Measurements from ENCODE around the gene CYS1.
A peak's percentile ranks its signal among the peaks of the same experiment; 100 is the strongest.
"Not testable (repeated sequence)": the region's sequence is repeated elsewhere in the genome, so short reads cannot be mapped to it uniquely, and the experiment has no call there.

The CYS1 gene

DNA sequence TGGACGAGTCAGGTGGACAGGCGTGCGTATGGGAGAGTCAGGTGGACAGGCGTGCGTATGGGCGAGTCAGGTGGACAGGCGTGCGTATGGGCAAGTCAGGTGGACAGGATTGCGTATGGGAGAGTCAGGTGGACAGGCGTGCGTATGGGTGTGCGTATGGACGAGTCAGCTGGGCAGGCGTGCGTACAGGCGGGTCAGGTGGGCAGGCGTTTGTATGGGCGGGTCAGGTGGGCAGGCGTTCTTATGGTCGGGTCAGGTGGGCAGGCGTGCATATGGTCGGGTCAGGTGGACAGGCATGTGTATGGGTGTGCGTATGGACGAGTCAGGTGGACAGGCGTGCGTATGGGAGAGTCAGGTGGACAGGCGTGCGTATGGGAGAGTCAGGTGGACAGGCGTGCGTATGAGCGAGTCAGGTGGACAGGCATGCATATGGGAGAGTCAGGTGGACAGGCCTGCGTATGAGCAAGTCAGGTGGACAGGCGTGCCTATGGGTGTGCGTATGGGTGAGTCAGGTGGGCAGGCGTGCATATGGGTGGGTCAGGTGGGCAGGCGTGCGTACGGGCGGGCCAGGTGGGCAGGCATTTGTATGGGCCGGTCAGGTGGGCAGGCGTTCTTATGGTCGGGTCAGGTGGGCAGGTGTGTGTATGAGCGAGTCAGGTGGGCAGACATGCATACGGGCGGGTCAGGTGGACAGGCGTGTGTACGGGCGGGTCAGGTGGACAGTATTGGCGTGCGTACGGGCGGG is 69.2 kb downstream of the CYS1 start:
- DNase-seq, result not testable (repeated sequence)

DNA sequence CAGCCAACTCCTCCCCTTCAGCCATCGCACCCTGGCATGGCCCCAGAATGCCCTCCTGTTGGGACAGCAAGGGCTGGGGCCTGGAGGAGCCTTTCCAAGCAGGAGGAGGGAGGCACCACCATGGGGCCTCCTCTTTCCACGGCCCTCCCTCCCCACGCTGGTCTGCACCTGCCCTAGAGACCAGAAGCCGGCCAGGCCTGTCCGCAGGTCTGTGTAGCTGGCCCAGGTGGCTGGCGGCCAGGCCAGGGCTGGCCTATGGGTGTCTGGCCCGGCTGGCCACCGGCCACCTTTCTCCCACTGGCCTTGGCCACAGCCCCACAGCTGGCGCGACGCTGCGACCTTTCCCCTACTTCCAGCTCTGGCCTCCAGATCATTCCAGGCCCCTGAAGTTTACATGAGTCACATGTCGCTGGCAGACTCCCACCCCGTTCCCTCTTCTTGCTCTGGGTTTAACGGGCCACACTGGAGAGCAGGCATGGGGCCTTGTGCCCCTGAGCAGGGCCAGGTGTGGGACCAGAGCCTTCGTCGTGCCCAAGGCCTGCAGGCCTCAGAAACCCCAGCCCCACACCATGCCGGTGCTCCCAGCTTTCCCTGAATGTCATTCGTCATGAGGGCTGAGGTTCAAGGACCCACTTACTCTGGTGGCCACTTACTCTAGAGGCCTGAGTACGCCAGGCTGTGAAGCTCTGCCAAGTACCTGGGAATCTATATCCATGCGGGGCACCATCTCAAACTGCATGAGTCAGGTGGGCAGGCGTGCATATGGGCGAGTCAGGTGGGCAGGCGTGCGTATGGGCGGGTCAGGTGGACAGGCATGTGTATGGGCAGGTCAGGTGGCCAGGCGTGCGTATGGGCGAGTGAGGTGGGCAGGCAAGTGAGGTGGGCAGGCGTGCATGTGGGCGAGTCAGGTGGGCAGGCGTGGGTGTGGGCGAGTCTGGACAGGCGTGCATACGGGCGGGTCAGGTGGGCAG is 70.1 kb downstream of the CYS1 start:
- peak; percentile 55 for DNase-seq

DNA sequence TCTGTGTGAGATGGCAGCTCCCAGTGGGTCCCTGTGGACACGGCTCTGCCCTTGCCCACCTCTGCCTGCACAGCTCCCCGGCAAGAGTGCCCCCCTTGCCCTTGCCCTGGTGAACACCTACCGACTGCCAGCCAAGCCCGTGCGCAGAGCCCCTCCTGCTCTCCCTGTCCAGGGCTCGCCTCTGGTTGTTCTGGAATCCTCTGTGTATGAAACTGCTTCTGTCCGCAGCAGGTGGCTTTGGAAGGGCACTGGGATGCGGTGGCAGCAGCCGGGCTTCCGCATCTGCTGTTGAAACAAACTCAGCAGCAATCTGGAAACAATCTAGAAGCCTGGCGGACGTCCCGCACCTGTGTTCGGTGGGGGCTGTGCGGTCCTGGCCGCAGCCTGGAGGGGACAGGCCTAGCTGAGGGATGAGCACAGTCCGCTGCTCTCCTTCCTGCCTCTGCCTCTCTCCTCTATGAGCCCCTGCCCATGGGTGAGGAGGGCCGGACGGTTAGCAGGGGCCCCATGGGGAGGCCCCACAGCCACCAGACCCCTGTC is 70.9 kb downstream of the CYS1 start:
- no peak for DNase-seq

DNA sequence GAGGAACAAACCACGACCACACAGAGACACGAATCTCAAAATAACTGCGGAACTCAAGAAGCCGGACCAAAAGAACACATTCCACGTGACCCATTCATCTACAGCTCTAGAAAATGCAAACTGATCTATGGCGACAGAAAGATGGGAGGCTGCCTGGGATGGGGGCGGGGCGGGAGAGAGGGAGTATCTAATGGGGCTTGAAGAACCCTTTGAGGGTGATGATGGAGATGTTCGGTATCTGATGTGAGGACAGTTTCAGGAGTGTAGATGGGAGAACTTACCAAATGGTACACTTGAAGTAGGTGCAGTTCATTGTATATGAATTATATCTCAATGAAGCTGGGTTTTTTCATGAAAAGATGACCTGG is 71.4 kb downstream of the CYS1 start:
- no peak for DNase-seq

DNA sequence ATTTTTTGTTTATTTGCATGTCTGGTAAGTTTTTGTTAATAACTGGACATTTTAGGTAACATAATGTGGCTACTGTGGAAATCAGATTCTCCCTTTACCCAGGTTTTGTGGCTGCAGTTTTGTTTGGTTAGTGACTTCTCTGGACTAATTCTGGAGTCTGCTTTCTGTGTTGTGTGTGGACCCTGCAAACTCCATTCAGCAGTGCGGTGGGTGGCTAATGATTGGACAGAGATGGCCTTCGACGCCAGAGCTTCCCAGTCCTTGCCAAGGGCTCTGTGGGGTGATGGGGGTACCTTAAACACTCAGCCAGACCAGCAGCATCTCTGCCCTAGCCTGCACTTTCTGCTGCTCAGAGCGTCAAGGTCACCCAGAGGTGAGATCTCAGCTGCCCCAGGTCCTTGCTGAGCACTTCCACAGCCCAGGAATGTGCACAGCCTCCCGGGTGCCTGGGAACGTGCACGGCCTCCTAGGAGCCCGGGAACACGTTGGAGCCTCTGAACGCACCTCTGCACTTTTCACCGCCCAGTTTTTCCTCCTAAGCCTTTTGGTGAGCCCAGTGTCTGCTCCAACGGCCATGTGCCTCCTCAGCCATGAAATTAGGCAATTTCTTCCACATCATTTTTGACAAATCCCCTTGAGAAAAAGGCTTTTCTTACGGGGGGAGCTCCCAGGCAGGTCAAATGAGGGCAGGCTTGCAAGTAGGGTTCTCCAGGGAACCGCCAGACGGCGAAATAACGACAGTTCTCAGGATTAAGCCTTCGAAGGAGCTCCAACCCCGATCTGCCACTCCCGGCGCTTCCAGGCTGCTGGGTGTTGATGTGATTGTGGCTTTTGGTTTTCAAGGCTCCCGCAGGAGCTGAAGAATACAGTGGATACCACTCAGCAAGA is 72.0 kb downstream of the CYS1 start:
- no peak for DNase-seq

DNA sequence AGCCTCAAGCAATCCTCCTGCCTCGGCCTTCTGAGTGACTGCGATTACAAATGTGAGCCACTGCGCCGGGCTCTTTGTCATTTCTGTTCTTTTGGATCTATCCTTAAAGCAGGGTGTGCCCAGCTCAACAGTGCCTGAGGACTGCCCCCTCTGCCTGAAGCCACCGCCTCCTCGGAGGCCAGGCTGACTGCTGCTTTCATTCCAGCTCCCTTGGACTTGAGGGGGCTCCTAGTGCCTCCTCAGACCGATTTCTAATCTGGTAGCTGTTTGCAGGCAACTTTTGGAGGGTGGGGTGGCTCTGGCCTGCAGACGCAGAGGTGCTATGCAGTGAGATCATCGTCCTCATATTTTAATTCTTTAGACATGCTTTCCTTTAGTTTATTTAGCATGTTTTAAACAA is 72.8 kb downstream of the CYS1 start:
- no peak for DNase-seq
